ENCODE results near the gene GP1BB. TPM values are rescaled to one million over a fixed set of nuclear protein-coding genes. Genes with fewer than 3 reads are reported as not detected.

The GP1BB gene
- total RNA-seq, 1 experiment from 2014 or later, result 3.6 TPM

- CTCF ChIA-PET, result no interaction called here
- POLR2A ChIA-PET, result no interaction called here
Measured at GRCh38 chr22:19704355-19705015, 18.9 kb upstream of the GP1BB start.

GRCh38 chr22:19705181-19705934 is 18.0 kb upstream of the GP1BB start:
- Histone ChIP-seq H3K27me3 (ENCODE audit: control insufficient read depth, insufficient read depth, low read length) (no peaks in the 10 kb centered on the region), H3K4me1 (ENCODE audit: control insufficient read depth, insufficient read depth, low read length) (no peaks in the 10 kb centered on the region), H3K27ac (ENCODE audit: low read length) (no peak overlapping the region), H3K4me3 (ENCODE audit: low read depth in 2 of 2, low read length in 2 of 2) (no peak overlapping the region), H3K9me3 (ENCODE audit: control insufficient read depth, insufficient read depth, low read depth, low read length) (no peaks in the 10 kb centered on the region), H3K36me3 (ENCODE audit: control insufficient read depth, insufficient read depth, low read length) (no peaks in the 10 kb centered on the region)
- DNase-seq (ENCODE audit: low read depth, low spot score) (no peak), ATAC-seq (no peak)
- BruUV-seq (replicated peaks), result no TSS peak
- TF ChIP-seq TCF7L2 (IDR thresholded peaks at IDR 0.05; ENCODE audit: low read depth, low read length) (no peak), REST (IDR thresholded peaks at IDR 0.05; ENCODE audit: insufficient read depth in 1 of 2, low read depth in 2 of 2, low read length in 1 of 2) (no peak), POLR2AphosphoS5 (IDR thresholded peaks at IDR 0.05; ENCODE audit: low read depth, low read length) (no peak), SIN3A (IDR thresholded peaks at IDR 0.05; ENCODE audit: borderline replicate concordance, insufficient read depth, low read depth, low read length) (no peak)
- TF ChIP-seq, protein P1, sequence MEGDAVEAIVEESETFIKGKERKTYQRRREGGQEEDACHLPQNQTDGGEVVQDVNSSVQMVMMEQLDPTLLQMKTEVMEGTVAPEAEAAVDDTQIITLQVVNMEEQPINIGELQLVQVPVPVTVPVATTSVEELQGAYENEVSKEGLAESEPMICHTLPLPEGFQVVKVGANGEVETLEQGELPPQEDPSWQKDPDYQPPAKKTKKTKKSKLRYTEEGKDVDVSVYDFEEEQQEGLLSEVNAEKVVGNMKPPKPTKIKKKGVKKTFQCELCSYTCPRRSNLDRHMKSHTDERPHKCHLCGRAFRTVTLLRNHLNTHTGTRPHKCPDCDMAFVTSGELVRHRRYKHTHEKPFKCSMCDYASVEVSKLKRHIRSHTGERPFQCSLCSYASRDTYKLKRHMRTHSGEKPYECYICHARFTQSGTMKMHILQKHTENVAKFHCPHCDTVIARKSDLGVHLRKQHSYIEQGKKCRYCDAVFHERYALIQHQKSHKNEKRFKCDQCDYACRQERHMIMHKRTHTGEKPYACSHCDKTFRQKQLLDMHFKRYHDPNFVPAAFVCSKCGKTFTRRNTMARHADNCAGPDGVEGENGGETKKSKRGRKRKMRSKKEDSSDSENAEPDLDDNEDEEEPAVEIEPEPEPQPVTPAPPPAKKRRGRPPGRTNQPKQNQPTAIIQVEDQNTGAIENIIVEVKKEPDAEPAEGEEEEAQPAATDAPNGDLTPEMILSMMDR (IDR thresholded peaks at IDR 0.05), result no peak; the same call in 1 of the 2 replicates
- CTCF ChIA-PET, result interaction anchor here (0.5 kb wide), 1 partner anchor 185 kb away, joined by 3 read pairs; no protein-coding TSS in a partner anchor
- in situ Hi-C loops (cut with HindIII; ENCODE audit: low pct_unique_long_range_greater_than_20kb, low sequenced_read_pairs), result no loop called here
- intact Hi-C loops (cut with micrococcal nuclease; ENCODE audit: unreplicated experiment), result no loop called here
- POLR2A ChIA-PET, result no interaction called here

More at GRCh38 chr22:19704355-19705015, 18.9 kb upstream of the GP1BB start:
- Histone ChIP-seq H3K27ac (ENCODE audit: low read length) (no peak overlapping the region), H3K36me3 (ENCODE audit: control insufficient read depth, insufficient read depth, low read length) (no peaks in the 10 kb centered on the region), H3K9me3 (ENCODE audit: control insufficient read depth, insufficient read depth, low read depth, low read length) (no peaks in the 10 kb centered on the region), H3K27me3 (ENCODE audit: control insufficient read depth, insufficient read depth, low read length) (no peaks in the 10 kb centered on the region), H3K4me1 (ENCODE audit: control insufficient read depth, insufficient read depth, low read length) (no peaks in the 10 kb centered on the region), H3K4me3 (ENCODE audit: low read depth in 2 of 2, low read length in 2 of 2) (no peak overlapping the region)
- no TSS peak for BruUV-seq (replicated peaks)
- in situ Hi-C loops (cut with HindIII; ENCODE audit: low pct_unique_long_range_greater_than_20kb, low sequenced_read_pairs) (no loop called here), intact Hi-C loops (cut with micrococcal nuclease; ENCODE audit: unreplicated experiment) (no loop called here)
- no peak for TF ChIP-seq REST (IDR thresholded peaks at IDR 0.05; ENCODE audit: insufficient read depth in 1 of 2, low read depth in 2 of 2, low read length in 1 of 2)
- no peak for TF ChIP-seq POLR2AphosphoS5 (IDR thresholded peaks at IDR 0.05; ENCODE audit: low read depth, low read length)
- no peak for TF ChIP-seq TCF7L2 (IDR thresholded peaks at IDR 0.05; ENCODE audit: low read depth, low read length)
- ATAC-seq (no peak), DNase-seq (ENCODE audit: low read depth, low spot score) (no peak)
